RWPE2 (cell line): Measurements from ENCODE around the gene MICAL2.

ENCODE experiments used
- ATAC-seq: fragments of 200-7000 bp; cut with Tn5 transposase; 3 replicates; pipeline ENCODE4 v1.9.1; 2021; ENCODE audit warnings: low read depth
- DNase-seq: peaks from one replicate; pipeline ENCODE4 v3.0.0-alpha.2; 2020; ENCODE audit warnings: low spot score
- H3K27ac ChIP-seq: fragments of 450-650 bp; 2 replicates; pipeline ENCODE4 v1.5.1; 2017; ENCODE audit warnings: mild to moderate bottlenecking; ENCODE audit not compliant: poor library complexity, severe bottlenecking
- H3K27me3 ChIP-seq: fragments of 250-450 bp; sonication (Bioruptor Pico); 2 replicates; pipeline ENCODE4 v1.5.1; 2021; ENCODE audit warnings: mild to moderate bottlenecking, moderate library complexity; ENCODE audit not compliant: insufficient read depth, poor library complexity, severe bottlenecking
- H3K36me3 ChIP-seq: fragments of 250-450 bp; sonication (Bioruptor Pico); 2 replicates; pipeline ENCODE4 v1.5.1; 2020; ENCODE audit warnings: low read depth, mild to moderate bottlenecking, moderate library complexity
- H3K4me1 ChIP-seq: fragments of 250-450 bp; sonication (Bioruptor Pico); 2 replicates; pipeline ENCODE4 v1.5.1; 2021; ENCODE audit warnings: mild to moderate bottlenecking, moderate library complexity; ENCODE audit not compliant: insufficient read depth, poor library complexity, severe bottlenecking
- H3K4me3 ChIP-seq: fragments of 250-450 bp; sonication (Bioruptor Pico); 2 replicates; pipeline ENCODE4 v1.5.1; 2021; ENCODE audit warnings: mild to moderate bottlenecking, moderate library complexity; ENCODE audit not compliant: severe bottlenecking
- H3K9me3 ChIP-seq: fragments of 250-450 bp; sonication (Bioruptor Pico); 2 replicates; pipeline ENCODE4 v1.5.1; 2021; ENCODE audit warnings: mild to moderate bottlenecking, moderate library complexity; ENCODE audit not compliant: severe bottlenecking
- TF ChIP-seq, protein P1 (sequence below): fragments of 450-650 bp; IDR thresholded peaks from one replicate; pipeline ENCODE4 v1.5.1; 2017; ENCODE audit warnings: mild to moderate bottlenecking, moderate library complexity; ENCODE audit not compliant: poor library complexity, severe bottlenecking

The MICAL2 gene

DNA sequence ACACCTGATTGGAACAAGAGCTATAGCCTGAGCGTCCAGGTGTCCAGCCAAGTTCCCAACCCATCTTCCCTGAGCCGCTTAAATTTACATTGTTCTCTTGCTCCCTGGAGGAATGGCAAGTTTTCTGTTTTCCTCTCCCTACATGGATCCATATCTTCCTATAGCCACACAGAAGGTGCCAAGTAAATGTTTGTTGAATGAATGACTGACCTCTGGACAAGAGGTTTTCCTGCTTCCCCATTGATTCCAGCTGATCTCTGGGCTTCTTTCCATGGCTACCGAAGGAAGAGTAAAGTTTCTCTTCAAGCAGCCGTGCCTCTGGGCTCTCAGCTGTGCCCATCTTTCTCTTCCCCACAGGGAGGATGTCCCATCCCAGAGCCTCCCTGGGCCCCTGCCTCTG is 107.5 kb downstream of the MICAL2 start:
- H3K4me1 ChIP-seq: peaks cover 16% of the 10 kb centered on the region

DNA sequence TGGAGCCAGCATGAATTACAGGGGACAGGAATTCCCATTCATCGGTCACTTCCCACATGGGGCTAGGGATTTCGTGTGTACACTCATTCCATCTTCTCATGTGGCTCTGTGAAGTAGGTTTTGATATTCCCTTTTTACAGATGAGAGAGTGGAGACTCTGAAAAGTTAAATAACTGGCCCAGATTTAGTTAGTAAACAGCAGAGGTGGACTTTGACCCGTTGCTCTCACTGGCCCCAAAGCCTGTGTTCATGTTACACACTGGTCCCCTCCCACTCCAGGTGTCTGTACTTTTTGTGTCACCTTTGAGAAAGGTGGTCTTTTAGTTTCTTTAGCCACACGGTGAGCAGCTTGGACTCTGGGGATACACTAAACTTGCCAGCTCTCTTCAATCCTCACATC is 108.5 kb downstream of the MICAL2 start:
- TF ChIP-seq, protein P1, sequence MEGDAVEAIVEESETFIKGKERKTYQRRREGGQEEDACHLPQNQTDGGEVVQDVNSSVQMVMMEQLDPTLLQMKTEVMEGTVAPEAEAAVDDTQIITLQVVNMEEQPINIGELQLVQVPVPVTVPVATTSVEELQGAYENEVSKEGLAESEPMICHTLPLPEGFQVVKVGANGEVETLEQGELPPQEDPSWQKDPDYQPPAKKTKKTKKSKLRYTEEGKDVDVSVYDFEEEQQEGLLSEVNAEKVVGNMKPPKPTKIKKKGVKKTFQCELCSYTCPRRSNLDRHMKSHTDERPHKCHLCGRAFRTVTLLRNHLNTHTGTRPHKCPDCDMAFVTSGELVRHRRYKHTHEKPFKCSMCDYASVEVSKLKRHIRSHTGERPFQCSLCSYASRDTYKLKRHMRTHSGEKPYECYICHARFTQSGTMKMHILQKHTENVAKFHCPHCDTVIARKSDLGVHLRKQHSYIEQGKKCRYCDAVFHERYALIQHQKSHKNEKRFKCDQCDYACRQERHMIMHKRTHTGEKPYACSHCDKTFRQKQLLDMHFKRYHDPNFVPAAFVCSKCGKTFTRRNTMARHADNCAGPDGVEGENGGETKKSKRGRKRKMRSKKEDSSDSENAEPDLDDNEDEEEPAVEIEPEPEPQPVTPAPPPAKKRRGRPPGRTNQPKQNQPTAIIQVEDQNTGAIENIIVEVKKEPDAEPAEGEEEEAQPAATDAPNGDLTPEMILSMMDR: no peak
- Histone ChIP-seq H3K4me1 (peaks cover 14% of the 10 kb centered on the region), H3K27ac (no peak overlapping the region), H3K27me3 (no peaks in the 10 kb centered on the region), H3K4me3 (no peak overlapping the region), H3K9me3 (no peaks in the 10 kb centered on the region), H3K36me3 (peaks cover 100% of the 10 kb centered on the region)
- no peak for ATAC-seq
- no peak for DNase-seq

More for the DNA sequence above, 107.5 kb downstream of the MICAL2 start:
- Histone ChIP-seq H3K4me3 (no peak overlapping the region), H3K27ac (no peak overlapping the region), H3K9me3 (no peaks in the 10 kb centered on the region), H3K36me3 (peaks cover 100% of the 10 kb centered on the region), H3K27me3 (no peaks in the 10 kb centered on the region)
- DNase-seq (no peak), ATAC-seq (no peak)
- TF ChIP-seq, protein P1: no peak

DNA sequence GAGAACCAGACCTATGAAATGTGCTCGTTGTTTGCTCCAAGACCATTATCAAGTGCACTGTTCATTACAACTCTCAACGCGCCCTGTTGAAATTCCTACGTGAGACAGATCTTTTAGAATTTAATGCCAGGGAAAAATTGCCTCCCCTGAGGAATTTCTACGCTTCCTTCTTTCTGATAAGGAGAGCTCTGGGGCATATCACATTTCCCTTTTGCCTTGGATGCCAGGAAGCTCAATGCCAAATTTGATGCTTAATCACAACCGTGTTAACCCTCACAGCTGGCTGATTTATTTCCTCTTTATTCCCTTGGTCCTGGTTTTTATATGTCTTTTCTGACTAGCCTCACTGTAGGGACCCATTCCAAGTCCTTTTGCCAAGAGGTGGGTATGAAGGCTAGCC is 109.4 kb downstream of the MICAL2 start:
- no peak for ATAC-seq
- Histone ChIP-seq H3K4me1 (peaks cover 17% of the 10 kb centered on the region), H3K27me3 (no peaks in the 10 kb centered on the region), H3K9me3 (no peaks in the 10 kb centered on the region), H3K36me3 (peaks cover 100% of the 10 kb centered on the region), H3K27ac (no peak overlapping the region), H3K4me3 (no peak overlapping the region)
- no peak for DNase-seq
- TF ChIP-seq, protein P1: no peak

DNA sequence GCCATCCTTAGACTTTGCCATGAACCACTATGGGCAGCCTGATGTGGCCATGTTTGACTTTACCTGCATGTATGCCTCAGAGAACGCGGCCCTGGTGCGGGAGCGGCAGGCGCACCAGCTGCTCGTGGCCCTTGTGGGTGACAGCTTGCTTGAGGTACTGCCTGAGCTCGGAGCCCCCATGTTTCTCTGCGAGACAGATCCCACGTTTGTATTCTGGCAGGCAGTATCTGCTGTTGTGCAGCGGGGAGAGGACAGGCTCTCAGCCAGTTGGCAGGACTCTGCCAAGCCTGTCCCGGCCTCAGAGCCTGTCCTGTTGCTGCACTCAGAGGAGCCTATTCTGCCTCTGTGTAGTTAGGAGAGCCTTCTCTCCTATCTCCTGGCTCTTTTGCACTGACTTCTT is 109.9 kb downstream of the MICAL2 start:
- ATAC-seq (no peak), DNase-seq (no peak)
- Histone ChIP-seq H3K4me3 (no peak overlapping the region), H3K27ac (no peak overlapping the region), H3K27me3 (no peaks in the 10 kb centered on the region), H3K36me3 (peaks cover 100% of the 10 kb centered on the region), H3K9me3 (no peaks in the 10 kb centered on the region), H3K4me1 (peaks cover 17% of the 10 kb centered on the region)
- TF ChIP-seq, protein P1: no peak

DNA sequence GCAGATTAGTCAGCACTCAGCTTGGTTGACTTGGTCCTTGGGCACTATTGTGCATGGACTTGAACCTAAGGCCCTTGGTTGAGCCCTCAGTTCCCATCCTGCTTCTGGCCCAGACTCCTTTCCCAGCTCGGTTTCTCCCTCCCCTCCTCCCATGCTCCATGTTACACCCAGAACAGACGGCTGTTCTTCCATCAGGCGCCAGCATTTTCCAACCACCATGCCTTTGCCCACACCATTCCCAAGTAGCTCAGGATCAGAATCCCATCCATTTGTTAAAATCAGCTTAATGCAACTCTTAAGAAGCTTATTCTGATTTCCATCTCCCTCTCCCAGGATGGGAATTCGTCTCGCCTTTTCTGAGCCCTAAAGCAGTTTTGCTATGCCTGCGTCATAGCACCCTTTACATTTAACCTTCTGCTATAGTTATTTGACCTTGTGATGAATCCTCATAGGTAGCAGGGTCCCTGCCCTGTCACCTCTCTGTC is 110.7 kb downstream of the MICAL2 start:
- no peaks in the 10 kb centered on the region for H3K9me3 ChIP-seq
- H3K4me1 ChIP-seq: peaks cover 17% of the 10 kb centered on the region
- ATAC-seq: no peak
- H3K27ac ChIP-seq: peak overlapping the region; percentile 69
- TF ChIP-seq, protein P1: no peak
- H3K27me3 ChIP-seq: no peaks in the 10 kb centered on the region
- H3K36me3 ChIP-seq: peaks cover 100% of the 10 kb centered on the region
- H3K4me3 ChIP-seq: no peak overlapping the region
- DNase-seq: no peak
